NCI-H2227 (cell line): Measurements from ENCODE around the gene LRMDA.

Experiments
- DNase-seq: peaks from one replicate; lab custom pipeline; 2025; ENCODE audit not compliant: unreplicated experiment; lab: John Stamatoyannopoulos, UW

The LRMDA gene

GRCh38 chr10:75632805-75633462 lies 201.5 kb downstream of the LRMDA start:
- DNase-seq = no peak

- no peak for DNase-seq
These were observed 202.1 kb downstream of the LRMDA start for GRCh38 chr10:75633568-75633967.

- DNase-seq = no peak
These were observed 203.5 kb downstream of the LRMDA start for GRCh38 chr10:75634947-75635346.

- DNase-seq = no peak
These were observed 207.3 kb downstream of the LRMDA start for GRCh38 chr10:75638752-75639151.

- no peak for DNase-seq
These were observed 208.3 kb downstream of the LRMDA start for GRCh38 chr10:75639736-75640135.

GRCh38 chr10:75640381-75640780 lies 209.0 kb downstream of the LRMDA start:
- no peak for DNase-seq

- no peak for DNase-seq
These were observed 209.4 kb downstream of the LRMDA start for GRCh38 chr10:75640803-75641202.

GRCh38 chr10:75643405-75643804 lies 212.0 kb downstream of the LRMDA start:
- no peak for DNase-seq

GRCh38 chr10:75643944-75644692 lies 212.7 kb downstream of the LRMDA start:
- DNase-seq = no peak

- no peak for DNase-seq
These were observed 214.3 kb downstream of the LRMDA start for GRCh38 chr10:75645704-75646103.

GRCh38 chr10:75646218-75646915 lies 214.9 kb downstream of the LRMDA start:
- no peak for DNase-seq

GRCh38 chr10:75646916-75647315 lies 215.5 kb downstream of the LRMDA start:
- DNase-seq = no peak

GRCh38 chr10:75647675-75648074 lies 216.3 kb downstream of the LRMDA start:
- no peak for DNase-seq

- no peak for DNase-seq
These were observed 216.9 kb downstream of the LRMDA start for GRCh38 chr10:75648351-75648750.

- DNase-seq = no peak
These were observed 217.4 kb downstream of the LRMDA start for GRCh38 chr10:75648854-75649253.

GRCh38 chr10:75649466-75649865 lies 218.0 kb downstream of the LRMDA start:
- no peak for DNase-seq

- DNase-seq = no peak
These were observed 219.2 kb downstream of the LRMDA start for GRCh38 chr10:75650648-75651047.

- no peak for DNase-seq
These were observed 220.0 kb downstream of the LRMDA start for GRCh38 chr10:75651417-75651816.

- DNase-seq = no peak
These were observed 220.8 kb downstream of the LRMDA start for GRCh38 chr10:75652146-75652740.

- no peak for DNase-seq
These were observed 222.3 kb downstream of the LRMDA start for GRCh38 chr10:75653761-75654160.

- no peak for DNase-seq
These were observed 222.8 kb downstream of the LRMDA start for GRCh38 chr10:75654171-75654771.
